Tongue (tissue), 2 donors: ENCODE results near the gene OR1I1. TPM values are rescaled to one million over a fixed set of nuclear protein-coding genes. Genes with fewer than 3 reads are reported as not detected.

Source experiments
- DNase-seq: peaks from one replicate; pipeline ENCODE4 v3.0.0-alpha.2; 2015
- total RNA-seq: library from RNA; depleted of rRNA; stranded (reverse); fragments of >200 nt; gene quantifications from one replicate; pipeline ENCODE4 v1.2.3, GENCODE V29; 2014

The OR1I1 gene
- total RNA-seq, 1 donor from 2014 or later = not detected

- DNase-seq = no peak
Measured at GRCh38 chr19:15098460-15098859, 16.4 kb downstream of the OR1I1 start.

GRCh38 chr19:15099017-15099582 lies 17.1 kb downstream of the OR1I1 start:
- no peak for DNase-seq

GRCh38 chr19:15101479-15102082 lies 19.6 kb downstream of the OR1I1 start:
- DNase-seq = peak; percentile 31

- no peak for DNase-seq
Measured at GRCh38 chr19:15104003-15104402, 22.0 kb downstream of the OR1I1 start.

- no peak for DNase-seq
Measured at GRCh38 chr19:15104411-15104810, 22.4 kb downstream of the OR1I1 start.

GRCh38 chr19:15105044-15105443 lies 23.0 kb downstream of the OR1I1 start:
- no peak for DNase-seq

GRCh38 chr19:15107061-15108010 lies 25.3 kb downstream of the OR1I1 start, which contains the start of gene SYDE1:
Gene SYDE1, plus strand, starts transcription at chr19:15107401. Its CDS starts 33 bp downstream, at chr19:15107434.
- peak; percentile 87 for DNase-seq

GRCh38 chr19:15108145-15108844 lies 26.3 kb downstream of the OR1I1 start:
- DNase-seq = no peak

GRCh38 chr19:15108845-15109767 lies 27.1 kb downstream of the OR1I1 start:
- DNase-seq = no peak

- no peak for DNase-seq
Measured at GRCh38 chr19:15109768-15110417, 27.9 kb downstream of the OR1I1 start.

- no peak for DNase-seq
Measured at GRCh38 chr19:15110418-15110815, 28.4 kb downstream of the OR1I1 start.

- no peak for DNase-seq
Measured at GRCh38 chr19:15111758-15112157, 29.7 kb downstream of the OR1I1 start.

GRCh38 chr19:15112385-15112784 lies 30.4 kb downstream of the OR1I1 start:
- no peak for DNase-seq

- DNase-seq = no peak
Measured at GRCh38 chr19:15113245-15114152, 31.5 kb downstream of the OR1I1 start.

GRCh38 chr19:15114153-15114540 lies 32.1 kb downstream of the OR1I1 start:
- no peak for DNase-seq

GRCh38 chr19:15115080-15115479 lies 33.1 kb downstream of the OR1I1 start:
- peak; percentile 26 for DNase-seq

- no peak for DNase-seq
Measured at GRCh38 chr19:15115762-15116615, 34.0 kb downstream of the OR1I1 start.

- no peak for DNase-seq
Measured at GRCh38 chr19:15116856-15117255, 34.8 kb downstream of the OR1I1 start.

- DNase-seq = no peak
Measured at GRCh38 chr19:15118248-15118647, 36.2 kb downstream of the OR1I1 start.
